Upper lobe of left lung (tissue), 6 donors: ENCODE measurements around the gene SLC8B1. TPM values are rescaled to one million over a fixed set of nuclear protein-coding genes. Genes with fewer than 3 reads are reported as not detected.

ENCODE experiments used
- ATAC-seq, 2 donors: fragments of 200-7000 bp; cut with Tn5 transposase; one replicate each; pipeline ENCODE4 v1.9.1; 2022; ENCODE audit warnings: mild to moderate bottlenecking in 2 of 2, moderate library complexity in 2 of 2; ENCODE audit not compliant: low FRiP score in 2 of 2
- DNase-seq, 2 donors: peaks; one replicate each; pipeline ENCODE4 v3.0.0-alpha.2; 2019 to 2020
- H3K27ac ChIP-seq, 4 donors: fragments of 200-600 bp; sonication (generic); one replicate each; pipeline ENCODE4 v1.5.1; 2016 to 2019
- H3K27me3 ChIP-seq, 4 donors: fragments of 200-600 bp; sonication (generic); one replicate each; pipeline ENCODE4 v1.5.1; 2017 to 2019
- H3K36me3 ChIP-seq, 4 donors: fragments of 200-600 bp; sonication (generic); one replicate each; pipeline ENCODE4 v1.5.1; 2016 to 2019
- H3K4me1 ChIP-seq, 4 donors: fragments of 200-600 bp; sonication (generic); one replicate each; pipeline ENCODE4 v1.5.1; 2018 to 2019
- H3K4me3 ChIP-seq, 4 donors: fragments of 200-600 bp; sonication (generic); one replicate each; pipeline ENCODE4 v1.5.1; 2017 to 2019; ENCODE audit warnings: mild to moderate bottlenecking in 2 of 4, moderate library complexity in 1 of 4
- H3K9me3 ChIP-seq, 4 donors: fragments of 200-600 bp; sonication (generic); one replicate each; pipeline ENCODE4 v1.5.1; 2018 to 2019
- EP300 ChIP-seq, 4 donors: sonication (generic); formaldehyde crosslinking; IDR thresholded peaks; one replicate each; pipeline ENCODE4 v1.5.1; 2017; ENCODE audit warnings: antibody characterized with exemption in 4 of 4, control low read depth in 2 of 4
- POLR2A ChIP-seq, 4 donors: fragments of 450-650 bp; IDR thresholded peaks; one replicate each; pipeline ENCODE4 v1.5.1; 2016 to 2017; ENCODE audit warnings: antibody characterized with exemption in 4 of 4, mild to moderate bottlenecking in 2 of 4
- POLR2AphosphoS5 ChIP-seq, 2 donors: sonication (generic); formaldehyde crosslinking; IDR thresholded peaks; one replicate each; pipeline ENCODE4 v1.5.1; 2017; ENCODE audit warnings: antibody characterized with exemption in 2 of 2
- WGBS, 2 donors: methylation state at CpG; one replicate each; pipeline ENCODE4 v1.1.5; 2017 to 2018; 5-methylcytosine and 5-hydroxymethylcytosine counted together
- total RNA-seq, 6 donors: library from RNA; depleted of rRNA in 4 of 6; stranded (reverse); fragments of >200 nt in 4 of 6; gene quantifications; one replicate each; pipeline versions ENCODE4 v1.1.0 to v1.2.1, GENCODE V29; 2016 to 2021
- TF ChIP-seq, protein P1 (sequence below), 6 experiments: fragments of 450-650 bp in 4 of 6; fragments of 200-600 bp in 2 of 6; sonication (generic) in 2 of 6; IDR thresholded peaks; one replicate each; pipeline ENCODE4 v1.5.1; 2016 to 2019; ENCODE audit warnings: antibody characterized with exemption in 6 of 6
- donor health status: DM: no; HTN: no; CAD: no; lungs with moderate emphysema.
- donor health status: DM: no; HTN: yes; CAD: no; lungs with severe emphysema.

SLC8B1 gene
- total RNA-seq, 6 donors from 2014 or later: 35.9 to 189 (median 44.5) TPM

DNA sequence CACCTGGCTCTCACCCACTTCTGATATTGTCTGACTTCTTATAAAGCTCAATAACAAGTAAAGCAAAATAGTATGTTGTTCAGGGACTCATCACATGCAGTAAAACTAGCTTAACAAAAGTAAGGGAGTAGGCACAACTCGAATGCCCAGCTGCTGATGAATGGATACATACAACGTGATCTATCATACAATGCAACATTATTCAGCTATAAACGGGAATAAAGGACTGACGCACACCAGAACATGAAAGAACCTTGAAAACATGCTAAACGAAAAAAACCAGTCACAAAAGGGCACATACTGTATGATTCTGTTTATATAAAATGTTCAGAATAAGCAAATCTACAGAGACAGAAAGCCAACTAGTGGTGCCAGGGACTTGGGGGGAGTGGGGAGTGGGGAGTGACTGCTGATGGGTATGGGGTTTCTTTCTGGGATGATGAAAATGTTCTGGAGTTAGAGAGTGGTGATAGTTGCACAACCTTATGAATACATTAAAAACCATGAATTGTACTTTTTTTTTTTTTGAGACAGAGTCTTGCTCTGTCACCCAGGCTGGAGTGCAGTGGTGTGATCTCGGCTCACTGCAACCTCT lies 34.6 kb upstream of the SLC8B1 start:
- DNase-seq: no peak
- H3K4me3 ChIP-seq: no peak overlapping the region
- H3K36me3 ChIP-seq: peaks cover 0 to 41% (median 13%) of the 10 kb centered on the region in 4 donors
- H3K27ac ChIP-seq: no peak overlapping the region
- H3K27me3 ChIP-seq: no peaks in the 10 kb centered on the region
- no peak for ATAC-seq
- H3K4me1 ChIP-seq: no peaks in the 10 kb centered on the region
- 81 to 83% methylated on average over 6 of the region's 6 CpGs for WGBS, 2 donors
- TF ChIP-seq POLR2AphosphoS5 (IDR thresholded peaks at IDR 0.05): no peak
- no peak for TF ChIP-seq EP300 (IDR thresholded peaks at IDR 0.05)
- no peak for TF ChIP-seq POLR2A (IDR thresholded peaks at IDR 0.05)
- TF ChIP-seq, protein P1, sequence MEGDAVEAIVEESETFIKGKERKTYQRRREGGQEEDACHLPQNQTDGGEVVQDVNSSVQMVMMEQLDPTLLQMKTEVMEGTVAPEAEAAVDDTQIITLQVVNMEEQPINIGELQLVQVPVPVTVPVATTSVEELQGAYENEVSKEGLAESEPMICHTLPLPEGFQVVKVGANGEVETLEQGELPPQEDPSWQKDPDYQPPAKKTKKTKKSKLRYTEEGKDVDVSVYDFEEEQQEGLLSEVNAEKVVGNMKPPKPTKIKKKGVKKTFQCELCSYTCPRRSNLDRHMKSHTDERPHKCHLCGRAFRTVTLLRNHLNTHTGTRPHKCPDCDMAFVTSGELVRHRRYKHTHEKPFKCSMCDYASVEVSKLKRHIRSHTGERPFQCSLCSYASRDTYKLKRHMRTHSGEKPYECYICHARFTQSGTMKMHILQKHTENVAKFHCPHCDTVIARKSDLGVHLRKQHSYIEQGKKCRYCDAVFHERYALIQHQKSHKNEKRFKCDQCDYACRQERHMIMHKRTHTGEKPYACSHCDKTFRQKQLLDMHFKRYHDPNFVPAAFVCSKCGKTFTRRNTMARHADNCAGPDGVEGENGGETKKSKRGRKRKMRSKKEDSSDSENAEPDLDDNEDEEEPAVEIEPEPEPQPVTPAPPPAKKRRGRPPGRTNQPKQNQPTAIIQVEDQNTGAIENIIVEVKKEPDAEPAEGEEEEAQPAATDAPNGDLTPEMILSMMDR (IDR thresholded peaks at IDR 0.05): no peak
- H3K9me3 ChIP-seq: no peaks in the 10 kb centered on the region

DNA sequence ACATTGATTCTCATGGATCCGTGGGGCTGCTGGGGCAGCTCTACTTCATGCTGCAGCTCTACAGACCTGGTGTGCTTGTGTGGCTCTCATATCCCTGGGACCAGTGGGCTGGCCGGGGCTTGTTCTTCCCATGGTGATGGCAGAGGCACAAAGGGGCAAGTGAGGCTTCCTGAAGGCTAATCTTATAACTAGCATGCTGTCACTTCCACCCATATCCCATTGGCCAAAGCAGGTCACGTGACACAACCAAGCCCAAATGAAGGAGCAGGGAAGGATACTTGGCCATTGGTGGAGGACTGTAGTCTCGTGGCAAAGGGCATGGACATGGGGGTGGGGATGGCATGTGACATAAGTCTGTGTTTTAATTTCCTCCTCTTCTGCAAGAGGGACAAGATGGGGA lies 33.4 kb upstream of the SLC8B1 start:
- Histone ChIP-seq H3K9me3 (no peaks in the 10 kb centered on the region), H3K4me3 (no peak overlapping the region), H3K27ac (no peak overlapping the region), H3K36me3 (peaks cover 0 to 30% (median 7%) of the 10 kb centered on the region in 4 donors), H3K27me3 (no peaks in the 10 kb centered on the region), H3K4me1 (no peaks in the 10 kb centered on the region)
- DNase-seq (no peak), ATAC-seq (no peak)
- WGBS, 2 donors: 84 to 97% methylated on average over 4 of the region's 4 CpGs
- TF ChIP-seq EP300 (IDR thresholded peaks at IDR 0.05): no peak
- TF ChIP-seq POLR2AphosphoS5 (IDR thresholded peaks at IDR 0.05): no peak
- no peak for TF ChIP-seq POLR2A (IDR thresholded peaks at IDR 0.05)
- TF ChIP-seq, protein P1 (IDR thresholded peaks at IDR 0.05): no peak

DNA sequence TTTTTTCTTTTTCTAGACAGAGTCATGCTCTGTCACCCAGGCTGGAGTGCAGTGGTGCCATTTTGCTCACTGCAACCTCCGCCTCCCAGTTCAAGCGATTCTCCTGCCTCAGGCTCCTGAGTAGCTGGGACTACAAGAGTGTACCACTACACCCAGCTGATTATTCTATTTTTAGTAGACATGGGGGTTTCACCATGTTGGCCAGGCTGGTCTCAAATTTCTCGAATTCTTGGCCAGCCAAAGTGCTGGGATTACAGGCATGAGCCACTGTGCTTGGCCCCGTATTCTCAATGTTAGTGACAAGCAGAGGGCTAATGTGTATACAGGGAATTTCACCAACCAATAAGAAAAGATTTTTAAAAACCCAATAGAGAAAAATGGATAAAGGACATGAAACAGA lies 31.9 kb upstream of the SLC8B1 start:
- no peaks in the 10 kb centered on the region for H3K9me3 ChIP-seq
- DNase-seq: no peak
- peaks cover 0 to 2% (median 0%) of the 10 kb centered on the region in 4 donors for H3K4me1 ChIP-seq
- H3K27me3 ChIP-seq: no peaks in the 10 kb centered on the region
- H3K4me3 ChIP-seq: no peak overlapping the region
- TF ChIP-seq POLR2A (IDR thresholded peaks at IDR 0.05) (no peak), POLR2AphosphoS5 (IDR thresholded peaks at IDR 0.05) (no peak), EP300 (IDR thresholded peaks at IDR 0.05) (no peak)
- TF ChIP-seq, protein P1 (IDR thresholded peaks at IDR 0.05): no peak
- peaks cover 0 to 17% (median 3%) of the 10 kb centered on the region in 4 donors for H3K36me3 ChIP-seq
- H3K27ac ChIP-seq: no peak overlapping the region
- no peak for ATAC-seq
- WGBS, 2 donors: 87 to 91% methylated on average over 4 of the region's 4 CpGs

DNA sequence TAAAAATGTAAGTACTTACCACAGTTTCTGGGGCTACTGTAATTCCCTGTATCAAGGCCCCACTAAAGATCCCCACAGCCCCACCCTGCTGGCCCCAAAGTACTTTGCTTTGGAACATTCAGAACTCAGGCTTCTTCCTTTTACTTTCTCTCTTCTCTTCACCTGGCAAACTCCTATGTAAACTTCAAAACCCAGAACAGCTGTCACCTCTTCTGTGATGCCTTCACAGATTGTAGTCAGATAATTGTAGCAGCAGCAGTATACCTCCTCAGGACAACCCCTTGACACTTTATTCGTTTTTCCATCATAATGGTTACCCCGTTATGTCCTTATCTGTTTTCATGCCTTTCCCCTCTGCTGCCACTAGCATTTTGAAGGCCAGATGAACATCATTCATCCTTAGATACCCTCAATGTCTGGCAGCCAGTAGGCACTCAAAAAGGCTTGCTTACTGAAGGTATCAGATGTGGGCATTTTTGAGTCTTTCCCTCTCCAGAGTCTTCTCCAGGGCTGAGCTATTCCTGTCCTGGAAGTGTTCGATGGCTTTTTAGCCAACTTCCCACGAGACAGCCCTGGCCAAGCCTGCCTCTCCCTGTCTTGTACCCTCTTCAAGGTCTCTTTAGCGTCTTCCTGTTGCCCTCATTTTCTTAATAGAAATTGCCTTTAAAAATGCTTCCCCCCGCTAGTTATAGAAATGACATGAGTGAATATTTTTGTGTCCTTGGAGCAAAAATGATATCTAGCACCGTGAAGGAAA lies 30.9 kb upstream of the SLC8B1 start:
- H3K4me1 ChIP-seq: peaks cover 0 to 2% (median 0%) of the 10 kb centered on the region in 4 donors
- no peak for ATAC-seq
- 88 to 96% methylated on average over 7 of the region's 7 CpGs for WGBS, 2 donors

More for the DNA sequence above, 30.9 kb upstream of the SLC8B1 start:
- no peak overlapping the region for H3K4me3 ChIP-seq
- TF ChIP-seq EP300 (IDR thresholded peaks at IDR 0.05): no peak
- TF ChIP-seq POLR2AphosphoS5 (IDR thresholded peaks at IDR 0.05): no peak
- TF ChIP-seq POLR2A (IDR thresholded peaks at IDR 0.05): no peak
- TF ChIP-seq, protein P1 (IDR thresholded peaks at IDR 0.05): no peak
- H3K27me3 ChIP-seq: no peaks in the 10 kb centered on the region
- no peaks in the 10 kb centered on the region for H3K9me3 ChIP-seq
- H3K27ac ChIP-seq: no peak overlapping the region
- H3K36me3 ChIP-seq: peaks cover 0 to 12% (median 2%) of the 10 kb centered on the region in 4 donors
- no peak for DNase-seq
